Bronchus fibroblast of lung (primary cell): ENCODE results near the gene SNX22. TPM values are rescaled to one million over a fixed set of nuclear protein-coding genes. Genes with fewer than 3 reads are reported as not detected.

Experiments
- total RNA-seq: library from RNA; depleted of rRNA; stranded (reverse); fragments of >200 nt; gene quantifications from 2 replicates; pipeline ENCODE4 v1.2.3, GENCODE V29; 2015

The SNX22 gene
- total RNA-seq: under 0.01 and 0.17 TPM in 2 replicates

GRCh38 chr15:64151727-64152506 is at the start of gene SNX22:
SNX22 (plus strand) TSS chr15:64151731; CDS start chr15:64151776, 45 bp downstream.

GRCh38 chr15:64162869-64163658 is 11.5 kb downstream of the SNX22 start, which contains the start of gene PPIB:
PPIB (minus strand) TSS chr15:64163022; CDS start chr15:64162986, 36 bp downstream.

Other genes starting within 250 kb of the SNX22 start
- gene DAPK2, start 105.2 kb upstream of the SNX22 start, total RNA-seq: 0.34 and 3.0 TPM in 2 replicates
- gene CIAO2A, start 57.9 kb upstream of the SNX22 start, total RNA-seq: 78.2 and 91.5 TPM in 2 replicates
- 25.2 and 30.2 TPM in 2 replicates for gene SNX1, start 55.7 kb upstream of the SNX22 start, total RNA-seq
- 673 and 698 TPM in 2 replicates for gene PPIB, start 11.3 kb downstream of the SNX22 start, total RNA-seq
- gene CSNK1G1, start 204.4 kb downstream of the SNX22 start, total RNA-seq: 8.6 and 8.8 TPM in 2 replicates
- 40.7 and 44.2 TPM in 2 replicates for gene PCLAF, start 229.7 kb downstream of the SNX22 start, total RNA-seq
- 6.7 and 7.2 TPM in 2 replicates for gene TRIP4, start 236.1 kb downstream of the SNX22 start, total RNA-seq